Colonic mucosa (tissue), 4 donors: Measurements from ENCODE around the gene DPP6. TPM values are rescaled to one million over a fixed set of nuclear protein-coding genes. Genes with fewer than 3 reads are reported as not detected.

Source experiments
- DNase-seq: peaks from one replicate; pipeline ENCODE4 v3.0.0-alpha.2; 2020
- H3K27ac ChIP-seq: fragments of 200-600 bp; one replicate; pipeline ENCODE4 v1.8.0; 2021
- H3K27me3 ChIP-seq: fragments of 200-600 bp; one replicate; pipeline ENCODE4 v1.8.0; 2021
- H3K36me3 ChIP-seq: fragments of 200-600 bp; one replicate; pipeline ENCODE4 v1.8.0; 2021
- H3K4me1 ChIP-seq: fragments of 200-600 bp; one replicate; pipeline ENCODE4 v1.8.0; 2021; ENCODE audit warnings: mild to moderate bottlenecking
- H3K4me3 ChIP-seq: fragments of 200-600 bp; one replicate; pipeline ENCODE4 v1.8.0; 2021
- H3K9ac ChIP-seq, 2 donors: one replicate each; pipeline ENCODE4 v1.7.0; 2013; ENCODE audit warnings: control low read depth in 2 of 2, low read depth in 2 of 2, low read length in 2 of 2
- H3K9me3 ChIP-seq: fragments of 200-600 bp; one replicate; pipeline ENCODE4 v1.8.0; 2021
- intact Hi-C: fragments of 100-400 bp; cut with DNase I; formaldehyde crosslinking; loops from one replicate; pipeline ENCODE4 v1.14.1; 2022
- total RNA-seq, 2 donors: library from RNA; stranded (reverse); fragmentation: NEBNext Ultra II Directional in 1 of 2; extraction: Animal tissue kit (Norgen Biotek cat#: 25700) in 1 of 2; gene quantifications; one replicate each; pipeline ENCODE4 v1.2.1, GENCODE V29; 2021
- TF ChIP-seq, protein P1 (sequence below): fragments of 200-600 bp; IDR thresholded peaks from one replicate; pipeline ENCODE4 v1.8.0; 2022; ENCODE audit warnings: antibody characterized with exemption, mild to moderate bottlenecking
- donor health status: healthy.
- donor health status: DM: no; HTN: no; CAD: no.
- donor health status: DM: no; HTN: no; CAD: no.

The DPP6 gene
- total RNA-seq, 2 donors from 2014 or later: 0.17 to 3.9 TPM

DNA sequence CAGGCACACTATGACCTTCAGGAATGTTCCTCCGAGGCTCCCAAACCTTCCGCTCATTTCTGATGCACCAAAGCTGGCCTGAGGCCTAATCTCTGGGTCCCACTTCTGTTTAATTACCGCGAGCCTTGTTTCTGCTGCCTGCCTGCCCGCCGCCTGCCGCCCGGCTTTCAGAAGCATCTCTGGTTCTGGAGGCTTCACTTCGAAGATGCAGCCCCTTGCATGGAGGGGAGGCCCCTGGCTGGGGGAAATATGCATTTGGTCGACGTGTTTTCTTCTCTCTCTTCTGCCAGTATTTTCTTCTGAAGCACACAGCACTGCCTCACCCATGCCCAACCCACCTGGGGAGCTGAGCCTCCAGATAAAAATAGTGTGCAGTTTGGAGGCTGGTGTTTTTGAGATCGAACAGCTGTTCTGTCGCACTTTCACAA lies 783.8 kb downstream of the DPP6 start:
- Histone ChIP-seq H3K4me3 (no peak overlapping the region), H3K27me3 (no peaks in the 10 kb centered on the region), H3K27ac (no peak overlapping the region), H3K4me1 (no peaks in the 10 kb centered on the region), H3K36me3 (no peaks in the 10 kb centered on the region), H3K9ac (no peak overlapping the region), H3K9me3 (no peaks in the 10 kb centered on the region)
- no peak for DNase-seq
- intact Hi-C loops: loop anchor here (10.0 kb wide), 2 partner anchors 59 to 119 kb away; no protein-coding TSS in a partner anchor
- TF ChIP-seq, protein P1, sequence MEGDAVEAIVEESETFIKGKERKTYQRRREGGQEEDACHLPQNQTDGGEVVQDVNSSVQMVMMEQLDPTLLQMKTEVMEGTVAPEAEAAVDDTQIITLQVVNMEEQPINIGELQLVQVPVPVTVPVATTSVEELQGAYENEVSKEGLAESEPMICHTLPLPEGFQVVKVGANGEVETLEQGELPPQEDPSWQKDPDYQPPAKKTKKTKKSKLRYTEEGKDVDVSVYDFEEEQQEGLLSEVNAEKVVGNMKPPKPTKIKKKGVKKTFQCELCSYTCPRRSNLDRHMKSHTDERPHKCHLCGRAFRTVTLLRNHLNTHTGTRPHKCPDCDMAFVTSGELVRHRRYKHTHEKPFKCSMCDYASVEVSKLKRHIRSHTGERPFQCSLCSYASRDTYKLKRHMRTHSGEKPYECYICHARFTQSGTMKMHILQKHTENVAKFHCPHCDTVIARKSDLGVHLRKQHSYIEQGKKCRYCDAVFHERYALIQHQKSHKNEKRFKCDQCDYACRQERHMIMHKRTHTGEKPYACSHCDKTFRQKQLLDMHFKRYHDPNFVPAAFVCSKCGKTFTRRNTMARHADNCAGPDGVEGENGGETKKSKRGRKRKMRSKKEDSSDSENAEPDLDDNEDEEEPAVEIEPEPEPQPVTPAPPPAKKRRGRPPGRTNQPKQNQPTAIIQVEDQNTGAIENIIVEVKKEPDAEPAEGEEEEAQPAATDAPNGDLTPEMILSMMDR: no peak

DNA sequence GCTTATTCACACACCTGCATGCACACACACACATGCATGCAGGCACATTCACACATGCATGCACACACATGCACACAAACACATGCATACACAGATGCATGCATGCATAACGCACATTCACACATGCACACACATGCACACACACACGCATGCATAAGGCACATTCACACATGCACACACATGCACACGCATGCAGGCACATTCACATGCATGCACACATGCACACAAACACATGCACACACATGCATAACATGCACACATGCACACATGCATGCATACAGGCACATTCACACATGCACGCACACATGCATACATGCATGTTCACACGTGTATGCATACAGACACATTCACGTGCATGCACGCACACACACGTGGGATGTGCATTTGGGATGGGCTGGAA lies 784.9 kb downstream of the DPP6 start:
- Histone ChIP-seq H3K27me3 (no peaks in the 10 kb centered on the region), H3K36me3 (no peaks in the 10 kb centered on the region), H3K4me3 (no peak overlapping the region), H3K9me3 (no peaks in the 10 kb centered on the region), H3K27ac (no peak overlapping the region), H3K9ac (no peak overlapping the region), H3K4me1 (peaks cover 4% of the 10 kb centered on the region)
- intact Hi-C loops: loop anchor here (10.0 kb wide), 2 partner anchors 58 to 118 kb away; no protein-coding TSS in a partner anchor
- TF ChIP-seq, protein P1: no peak
- DNase-seq: no peak

DNA sequence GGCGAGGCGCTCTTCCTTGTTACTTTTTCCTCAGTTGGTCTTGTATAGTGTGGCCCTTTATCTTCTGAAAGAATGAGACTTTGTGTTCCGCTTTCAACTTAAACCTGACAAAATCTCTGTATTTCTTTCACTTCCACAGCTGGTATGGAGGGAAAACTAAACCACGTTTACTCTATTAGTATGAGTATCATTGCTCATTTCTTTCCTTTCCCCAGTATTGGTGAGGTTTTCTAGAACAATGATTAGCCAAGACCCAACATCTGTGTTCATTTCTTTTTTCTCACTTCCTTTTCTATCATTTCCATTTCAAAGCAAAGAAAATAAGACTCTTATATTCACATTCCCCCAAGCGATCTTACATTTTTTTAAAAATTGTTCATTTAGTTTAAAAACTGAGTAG lies 785.4 kb downstream of the DPP6 start:
- H3K9ac ChIP-seq: no peak overlapping the region
- intact Hi-C loops: loop anchor here (10.0 kb wide), 2 partner anchors 57 to 117 kb away; no protein-coding TSS in a partner anchor
- no peak for DNase-seq
- no peak overlapping the region for H3K4me3 ChIP-seq
- TF ChIP-seq, protein P1: no peak
- no peaks in the 10 kb centered on the region for H3K36me3 ChIP-seq
- H3K27ac ChIP-seq: no peak overlapping the region
- peaks cover 5% of the 10 kb centered on the region for H3K4me1 ChIP-seq
- H3K9me3 ChIP-seq: no peaks in the 10 kb centered on the region
- H3K27me3 ChIP-seq: no peaks in the 10 kb centered on the region

DNA sequence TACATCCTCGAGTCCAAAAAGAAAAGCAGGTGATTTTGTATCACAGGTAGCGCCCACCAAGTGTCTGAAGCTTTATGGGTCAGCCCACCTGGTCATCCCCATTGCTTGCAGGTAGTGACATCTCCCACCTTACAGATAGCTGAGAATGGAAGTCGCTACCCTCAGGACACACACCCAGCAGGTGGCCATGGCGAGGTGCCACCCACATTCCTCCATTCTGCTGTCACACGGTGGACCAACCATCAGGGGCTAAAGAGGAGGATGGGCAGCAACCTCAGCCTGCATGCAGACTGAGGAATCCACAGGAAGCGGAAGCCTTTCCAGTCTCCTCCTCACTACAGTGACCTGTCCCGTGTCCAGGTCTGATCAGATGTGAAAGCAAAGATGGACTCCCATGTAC lies 787.9 kb downstream of the DPP6 start:
- Histone ChIP-seq H3K36me3 (no peaks in the 10 kb centered on the region), H3K9ac (no peak overlapping the region), H3K27ac (no peak overlapping the region), H3K4me1 (peaks cover 5% of the 10 kb centered on the region), H3K27me3 (no peaks in the 10 kb centered on the region), H3K9me3 (no peaks in the 10 kb centered on the region), H3K4me3 (no peak overlapping the region)
- TF ChIP-seq, protein P1: no peak
- intact Hi-C loops: no loop called here
- DNase-seq: no peak

DNA sequence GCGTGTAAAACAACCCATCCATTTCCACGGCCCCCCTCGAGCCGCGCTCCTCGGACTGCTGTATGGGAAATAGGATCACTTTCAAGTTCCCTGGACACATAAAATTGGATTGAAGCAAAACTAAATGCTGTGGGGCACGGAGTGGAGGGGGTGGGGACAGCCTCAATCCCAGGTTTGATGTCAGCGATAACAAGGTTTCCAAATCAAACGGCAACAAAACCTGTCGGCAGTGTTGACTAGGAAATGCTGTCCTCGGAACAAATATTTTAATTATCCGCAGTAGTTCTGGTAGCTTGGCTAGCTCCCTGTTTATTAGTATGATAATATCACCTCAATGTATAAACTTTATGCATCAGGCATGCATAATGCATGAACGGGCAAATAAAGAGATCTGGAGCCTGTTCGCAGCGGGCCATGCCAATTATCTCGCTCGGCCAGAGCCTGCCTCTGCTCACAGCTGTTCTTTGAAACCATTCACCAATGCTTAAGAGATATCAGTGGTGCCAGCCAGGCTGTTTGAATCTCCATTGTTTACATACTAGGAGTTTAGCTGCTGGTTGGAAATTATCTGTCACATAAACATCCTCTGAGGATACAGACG lies 789.6 kb downstream of the DPP6 start:
- Histone ChIP-seq H3K9me3 (no peaks in the 10 kb centered on the region), H3K4me3 (no peak overlapping the region), H3K9ac (no peak overlapping the region), H3K27me3 (no peaks in the 10 kb centered on the region), H3K36me3 (no peaks in the 10 kb centered on the region), H3K27ac (no peak overlapping the region), H3K4me1 (peaks cover 5% of the 10 kb centered on the region)
- intact Hi-C loops: no loop called here
- TF ChIP-seq, protein P1: no peak
- DNase-seq: no peak
